Activated naive CD4-positive, alpha-beta T cell treated with anti-CD3 and anti-CD28 coated beads, Interleukin-2, amount 50 U/mL, for 72 hours (primary cell): ENCODE measurements around the gene SPATA19. TPM values are rescaled to one million over a fixed set of nuclear protein-coding genes. Genes with fewer than 3 reads are reported as not detected.
"Not testable (repeated sequence)": the region's sequence is repeated elsewhere in the genome, so short reads cannot be mapped to it uniquely, and the experiment has no call there.

ENCODE experiments used
- ATAC-seq, 2 donors: fragments of 150-1000 bp; cut with Tn5 transposase; 2 replicates each; pipeline ENCODE4 v1.10.0; 2021; ENCODE audit warnings: mild to moderate bottlenecking in 2 of 2, moderate library complexity in 2 of 2
- DNase-seq, 2 donors: peaks; one replicate each; pipeline ENCODE4 v3.0.0; 2021 to 2022; ENCODE audit warnings: low spot score in 2 of 2
- H3K27ac Mint-ChIP-seq, 2 donors: one replicate each; pipeline ENCODE4 v1.8.0; 2022; ENCODE audit warnings: mild to moderate bottlenecking in 2 of 2, mixed read lengths in 2 of 2
- H3K36me3 Mint-ChIP-seq, 2 donors: one replicate each; pipeline ENCODE4 v1.8.0; 2022; ENCODE audit warnings: mixed read lengths in 2 of 2
- H3K9me3 Mint-ChIP-seq, 2 donors: one replicate each; pipeline ENCODE4 v1.8.0; 2022; ENCODE audit warnings: mixed read lengths in 2 of 2
- total RNA-seq, 2 donors: library from RNA; stranded (reverse); gene quantifications; one replicate each; pipeline ENCODE4 v1.2.3, GENCODE V29; 2022

SPATA19 gene
- total RNA-seq = not detected

GRCh38 chr11:133845413-133845812, at the start of gene SPATA19:
TSS of gene SPATA19 (minus strand) at chr11:133845513. CDS start at chr11:133845446, 67 bp downstream.
- H3K27ac Mint-ChIP-seq = no peak within 1 kb of the TSS
- no peaks in the 10 kb centered on the region for H3K36me3 Mint-ChIP-seq
- ATAC-seq (no peak), DNase-seq (no peak)
- H3K9me3 Mint-ChIP-seq = peaks cover 0 to 3% of the 10 kb centered on the region in 2 donors

GRCh38 chr11:133895061-133895479, 49.8 kb upstream of the SPATA19 start:
- H3K36me3 Mint-ChIP-seq = no peaks in the 10 kb centered on the region
- ATAC-seq (no peak), DNase-seq (no peak)
- peak overlapping the region in 1 of 2 donors; percentile 1 for H3K27ac Mint-ChIP-seq
- H3K9me3 Mint-ChIP-seq = no peaks in the 10 kb centered on the region

GRCh38 chr11:133893381-133893780, 48.1 kb upstream of the SPATA19 start:
- no peak for DNase-seq
- no peak for ATAC-seq
- Mint-ChIP-seq H3K27ac (no peak overlapping the region), H3K36me3 (no peaks in the 10 kb centered on the region), H3K9me3 (no peaks in the 10 kb centered on the region)

GRCh38 chr11:133892584-133893380, 47.5 kb upstream of the SPATA19 start:
- ATAC-seq (no peak), DNase-seq (no peak)
- no peaks in the 10 kb centered on the region for H3K36me3 Mint-ChIP-seq
- no peaks in the 10 kb centered on the region for H3K9me3 Mint-ChIP-seq
- peak overlapping the region in 1 of 2 donors; percentile 39 for H3K27ac Mint-ChIP-seq

GRCh38 chr11:133892126-133892525, 46.8 kb upstream of the SPATA19 start:
- no peaks in the 10 kb centered on the region for H3K9me3 Mint-ChIP-seq
- ATAC-seq = no peak
- DNase-seq = no peak
- no peak overlapping the region for H3K27ac Mint-ChIP-seq
- no peaks in the 10 kb centered on the region for H3K36me3 Mint-ChIP-seq

GRCh38 chr11:133889893-133890292, 44.6 kb upstream of the SPATA19 start:
- Mint-ChIP-seq H3K9me3 (no peaks in the 10 kb centered on the region), H3K36me3 (no peaks in the 10 kb centered on the region), H3K27ac (no peak overlapping the region)
- DNase-seq = no peak
- ATAC-seq = no peak

GRCh38 chr11:133889188-133889587, 43.9 kb upstream of the SPATA19 start:
- DNase-seq = no peak
- H3K9me3 Mint-ChIP-seq = no peaks in the 10 kb centered on the region
- H3K36me3 Mint-ChIP-seq = peaks cover 0 to 4% of the 10 kb centered on the region in 2 donors
- no peak for ATAC-seq
- no peak overlapping the region for H3K27ac Mint-ChIP-seq

GRCh38 chr11:133887692-133888332, 42.5 kb upstream of the SPATA19 start:
- H3K9me3 Mint-ChIP-seq = peaks cover 9 to 10% of the 10 kb centered on the region in 2 donors
- no peak for ATAC-seq
- H3K36me3 Mint-ChIP-seq = peaks cover 4 to 12% of the 10 kb centered on the region in 2 donors
- H3K27ac Mint-ChIP-seq = no peak overlapping the region
- no peak for DNase-seq

GRCh38 chr11:133886029-133886428, 40.7 kb upstream of the SPATA19 start:
- no peak for DNase-seq
- H3K36me3 Mint-ChIP-seq = peaks cover 13 to 20% of the 10 kb centered on the region in 2 donors
- H3K9me3 Mint-ChIP-seq = peaks cover 16 to 18% of the 10 kb centered on the region in 2 donors
- no peak for ATAC-seq
- H3K27ac Mint-ChIP-seq = no peak overlapping the region

GRCh38 chr11:133872160-133872559, 26.8 kb upstream of the SPATA19 start:
- H3K27ac Mint-ChIP-seq = no peak overlapping the region
- ATAC-seq = no peak
- no peak for DNase-seq
- H3K9me3 Mint-ChIP-seq = no peaks in the 10 kb centered on the region
- H3K36me3 Mint-ChIP-seq = no peaks in the 10 kb centered on the region

- no peaks in the 10 kb centered on the region for H3K9me3 Mint-ChIP-seq
- no peak overlapping the region for H3K27ac Mint-ChIP-seq
- DNase-seq = no peak
- no peak for ATAC-seq
- no peaks in the 10 kb centered on the region for H3K36me3 Mint-ChIP-seq
These were observed 22.1 kb upstream of the SPATA19 start for GRCh38 chr11:133867456-133867855.

GRCh38 chr11:133865466-133865865, 20.2 kb upstream of the SPATA19 start:
- ATAC-seq = no peak
- Mint-ChIP-seq H3K9me3 (no peaks in the 10 kb centered on the region), H3K27ac (no peak overlapping the region), H3K36me3 (no peaks in the 10 kb centered on the region)
- DNase-seq = no peak

- no peak for ATAC-seq
- H3K9me3 Mint-ChIP-seq = no peaks in the 10 kb centered on the region
- H3K36me3 Mint-ChIP-seq = no peaks in the 10 kb centered on the region
- no peak for DNase-seq
- H3K27ac Mint-ChIP-seq = no peak overlapping the region
These were observed 19.4 kb upstream of the SPATA19 start for GRCh38 chr11:133864756-133865155.

GRCh38 chr11:133860151-133860550, 14.8 kb upstream of the SPATA19 start:
- Mint-ChIP-seq H3K36me3 (no peaks in the 10 kb centered on the region), H3K27ac (no peak overlapping the region), H3K9me3 (no peaks in the 10 kb centered on the region)
- no peak for DNase-seq
- no peak for ATAC-seq

- ATAC-seq, H3K36me3 Mint-ChIP-seq, DNase-seq, H3K27ac Mint-ChIP-seq, H3K9me3 Mint-ChIP-seq: not testable (repeated sequence)
These were observed 9.1 kb upstream of the SPATA19 start for GRCh38 chr11:133854330-133854960.

- Mint-ChIP-seq H3K9me3 (peaks cover 0 to 3% of the 10 kb centered on the region in 2 donors), H3K36me3 (no peaks in the 10 kb centered on the region), H3K27ac (no peak overlapping the region)
- ATAC-seq (no peak), DNase-seq (no peak)
These were observed 1.1 kb downstream of the SPATA19 start for GRCh38 chr11:133844217-133844616.

GRCh38 chr11:133843454-133843987, 1.8 kb downstream of the SPATA19 start:
- Mint-ChIP-seq H3K27ac (no peak overlapping the region), H3K36me3 (no peaks in the 10 kb centered on the region), H3K9me3 (peaks cover 0 to 3% of the 10 kb centered on the region in 2 donors)
- ATAC-seq = no peak
- DNase-seq = no peak
